ENCODE measurements around the gene CTXN1.

The CTXN1 gene

DNA sequence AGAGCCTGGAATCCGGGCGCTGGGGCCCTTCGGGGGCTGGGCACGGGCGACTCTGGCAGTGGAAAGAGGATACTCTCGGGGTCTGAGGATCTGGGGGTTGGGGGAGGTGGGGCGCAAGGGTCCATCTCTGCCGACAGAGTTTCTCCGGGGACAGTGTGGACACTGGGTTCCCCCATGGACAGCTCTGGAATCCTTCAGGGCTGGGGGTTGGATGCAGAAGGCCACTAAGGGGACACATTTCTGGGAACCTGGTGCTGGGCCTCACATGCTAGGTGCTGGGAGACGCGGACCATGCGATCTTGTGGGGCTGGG is 9.0 kb downstream of the CTXN1 start:
- H3K27ac ChIP-seq (ENCODE audit: extremely low read depth, low read depth, low read length) = no peak overlapping the region
- ChIA-PET POLR2A (interaction anchor here (1.7 to 2.2 kb wide), 3 partner anchors 8 to 48 kb away, joined by 7 to 10 read pairs (median 9); partner anchors contain the start of gene TIMM44), CTCF (interaction anchor here (0.5 to 2.5 kb wide), 7 partner anchors 9 to 252 kb away, joined by 3 to 21 read pairs (median 3); partner anchors contain the start of genes CTXN1 and MAP2K7)
- no peak overlapping the region for H3K4me3 ChIP-seq (ENCODE audit: low read depth, low read length)
- peaks cover 3% of the 10 kb centered on the region; the same call in 1 of the 2 replicates for H3K4me1 ChIP-seq (ENCODE audit: control insufficient read depth, insufficient read depth, low read length)
- peaks cover 0 to 9% of the 10 kb centered on the region in 2 experiments; a peak in 2 of 3 replicates for H3K36me3 ChIP-seq (ENCODE audit: control insufficient read depth in 2 of 2, insufficient read depth in 1 of 2, low read length in 2 of 2)
- no peak for TF ChIP-seq ZNF48 (tag by site-specific recombination; IDR thresholded peaks at IDR 0.05)
- TF ChIP-seq, protein P1, sequence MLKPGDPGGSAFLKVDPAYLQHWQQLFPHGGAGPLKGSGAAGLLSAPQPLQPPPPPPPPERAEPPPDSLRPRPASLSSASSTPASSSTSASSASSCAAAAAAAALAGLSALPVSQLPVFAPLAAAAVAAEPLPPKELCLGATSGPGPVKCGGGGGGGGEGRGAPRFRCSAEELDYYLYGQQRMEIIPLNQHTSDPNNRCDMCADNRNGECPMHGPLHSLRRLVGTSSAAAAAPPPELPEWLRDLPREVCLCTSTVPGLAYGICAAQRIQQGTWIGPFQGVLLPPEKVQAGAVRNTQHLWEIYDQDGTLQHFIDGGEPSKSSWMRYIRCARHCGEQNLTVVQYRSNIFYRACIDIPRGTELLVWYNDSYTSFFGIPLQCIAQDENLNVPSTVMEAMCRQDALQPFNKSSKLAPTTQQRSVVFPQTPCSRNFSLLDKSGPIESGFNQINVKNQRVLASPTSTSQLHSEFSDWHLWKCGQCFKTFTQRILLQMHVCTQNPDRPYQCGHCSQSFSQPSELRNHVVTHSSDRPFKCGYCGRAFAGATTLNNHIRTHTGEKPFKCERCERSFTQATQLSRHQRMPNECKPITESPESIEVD (tag by site-specific recombination; IDR thresholded peaks at IDR 0.05) = no peak
- no peak for TF ChIP-seq ZNF645 (tag by site-specific recombination; IDR thresholded peaks at IDR 0.05)
- no peak for TF ChIP-seq ZEB2 (tag by site-specific recombination; IDR thresholded peaks at IDR 0.05)
- peak; percentile 75 for TF ChIP-seq ZBTB8A (tag by site-specific recombination; IDR thresholded peaks at IDR 0.05)
- TF ChIP-seq ZNF335 (tag by site-specific recombination; conservative IDR thresholded peaks at IDR 0.05) = peak; percentile 65; the same call in 1 of the 2 replicates
- no peaks in the 10 kb centered on the region for H3K9me3 ChIP-seq (ENCODE audit: control insufficient read depth, insufficient read depth, low read depth, low read length)

- POLR2A ChIA-PET = interaction anchor here (0.9 to 1.8 kb wide), 5 partner anchors 9 to 47 kb away, joined by 3 to 12 read pairs (median 8); partner anchors contain the start of genes LRRC8E, MAP2K7 and TIMM44
- H3K4me1 ChIP-seq (ENCODE audit: control insufficient read depth, insufficient read depth, low read length) = peaks cover 3% of the 10 kb centered on the region; the same call in 1 of the 2 replicates
- peaks cover 0 to 13% of the 10 kb centered on the region in 2 experiments; a peak in 2 of 3 replicates for H3K36me3 ChIP-seq (ENCODE audit: control insufficient read depth in 2 of 2, insufficient read depth in 1 of 2, low read length in 2 of 2)
- H3K27ac ChIP-seq (ENCODE audit: extremely low read depth, low read depth, low read length) = no peak overlapping the region
- CTCF ChIA-PET = interaction anchor here (0.5 to 2.5 kb wide), 9 partner anchors 10 to 253 kb away, joined by 3 to 21 read pairs (median 3); partner anchors contain the start of genes CTXN1 and MAP2K7
- no peaks in the 10 kb centered on the region for H3K9me3 ChIP-seq (ENCODE audit: control insufficient read depth, insufficient read depth, low read depth, low read length)
- peak overlapping the region; percentile 11 for H3K4me3 ChIP-seq (ENCODE audit: low read depth, low read length)
- no peak for TF ChIP-seq ZNF148 (tag by site-specific recombination; IDR thresholded peaks at IDR 0.05; ENCODE audit: borderline replicate concordance)
- TF ChIP-seq, protein P2, sequence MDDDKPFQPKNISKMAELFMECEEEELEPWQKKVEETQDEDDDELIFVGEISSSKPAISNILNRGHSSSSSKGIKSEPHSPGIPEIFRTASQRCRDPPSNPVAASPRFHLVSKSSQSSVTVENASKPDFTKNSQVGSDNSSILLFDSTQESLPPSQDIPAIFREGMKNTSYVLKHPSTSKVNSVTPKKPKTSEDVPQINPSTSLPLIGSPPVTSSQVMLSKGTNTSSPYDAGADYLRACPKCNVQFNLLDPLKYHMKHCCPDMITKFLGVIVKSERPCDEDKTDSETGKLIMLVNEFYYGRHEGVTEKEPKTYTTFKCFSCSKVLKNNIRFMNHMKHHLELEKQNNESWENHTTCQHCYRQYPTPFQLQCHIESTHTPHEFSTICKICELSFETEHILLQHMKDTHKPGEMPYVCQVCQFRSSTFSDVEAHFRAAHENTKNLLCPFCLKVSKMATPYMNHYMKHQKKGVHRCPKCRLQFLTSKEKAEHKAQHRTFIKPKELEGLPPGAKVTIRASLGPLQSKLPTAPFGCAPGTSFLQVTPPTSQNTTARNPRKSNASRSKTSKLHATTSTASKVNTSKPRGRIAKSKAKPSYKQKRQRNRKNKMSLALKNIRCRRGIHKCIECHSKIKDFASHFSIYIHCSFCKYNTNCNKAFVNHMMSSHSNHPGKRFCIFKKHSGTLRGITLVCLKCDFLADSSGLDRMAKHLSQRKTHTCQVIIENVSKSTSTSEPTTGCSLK (tag by site-specific recombination; IDR thresholded peaks at IDR 0.05) = no peak
- TF ChIP-seq ZNF521 (tag by site-specific recombination; IDR thresholded peaks at IDR 0.05) = no peak
- no peak for TF ChIP-seq ZNF121 (tag by site-specific recombination; IDR thresholded peaks at IDR 0.05)
- TF ChIP-seq, protein P3, sequence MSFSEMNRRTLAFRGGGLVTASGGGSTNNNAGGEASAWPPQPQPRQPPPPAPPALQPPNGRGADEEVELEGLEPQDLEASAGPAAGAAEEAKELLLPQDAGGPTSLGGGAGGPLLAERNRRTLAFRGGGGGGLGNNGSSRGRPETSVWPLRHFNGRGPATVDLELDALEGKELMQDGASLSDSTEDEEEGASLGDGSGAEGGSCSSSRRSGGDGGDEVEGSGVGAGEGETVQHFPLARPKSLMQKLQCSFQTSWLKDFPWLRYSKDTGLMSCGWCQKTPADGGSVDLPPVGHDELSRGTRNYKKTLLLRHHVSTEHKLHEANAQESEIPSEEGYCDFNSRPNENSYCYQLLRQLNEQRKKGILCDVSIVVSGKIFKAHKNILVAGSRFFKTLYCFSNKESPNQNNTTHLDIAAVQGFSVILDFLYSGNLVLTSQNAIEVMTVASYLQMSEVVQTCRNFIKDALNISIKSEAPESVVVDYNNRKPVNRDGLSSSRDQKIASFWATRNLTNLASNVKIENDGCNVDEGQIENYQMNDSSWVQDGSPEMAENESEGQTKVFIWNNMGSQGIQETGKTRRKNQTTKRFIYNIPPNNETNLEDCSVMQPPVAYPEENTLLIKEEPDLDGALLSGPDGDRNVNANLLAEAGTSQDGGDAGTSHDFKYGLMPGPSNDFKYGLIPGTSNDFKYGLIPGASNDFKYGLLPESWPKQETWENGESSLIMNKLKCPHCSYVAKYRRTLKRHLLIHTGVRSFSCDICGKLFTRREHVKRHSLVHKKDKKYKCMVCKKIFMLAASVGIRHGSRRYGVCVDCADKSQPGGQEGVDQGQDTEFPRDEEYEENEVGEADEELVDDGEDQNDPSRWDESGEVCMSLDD (tag by site-specific recombination; IDR thresholded peaks at IDR 0.05) = no peak
- no peak for TF ChIP-seq ZNF416 (tag by site-specific recombination; IDR thresholded peaks at IDR 0.05)
- 0 out of 2 replicates have a peak, but pooled peaks have one; percentile 40 for TF ChIP-seq ZNF660 (tag by site-specific recombination; IDR thresholded peaks at IDR 0.05)
- TF ChIP-seq, protein P4, sequence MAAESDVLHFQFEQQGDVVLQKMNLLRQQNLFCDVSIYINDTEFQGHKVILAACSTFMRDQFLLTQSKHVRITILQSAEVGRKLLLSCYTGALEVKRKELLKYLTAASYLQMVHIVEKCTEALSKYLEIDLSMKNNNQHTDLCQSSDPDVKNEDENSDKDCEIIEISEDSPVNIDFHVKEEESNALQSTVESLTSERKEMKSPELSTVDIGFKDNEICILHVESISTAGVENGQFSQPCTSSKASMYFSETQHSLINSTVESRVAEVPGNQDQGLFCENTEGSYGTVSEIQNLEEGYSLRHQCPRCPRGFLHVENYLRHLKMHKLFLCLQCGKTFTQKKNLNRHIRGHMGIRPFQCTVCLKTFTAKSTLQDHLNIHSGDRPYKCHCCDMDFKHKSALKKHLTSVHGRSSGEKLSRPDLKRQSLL (tag by site-specific recombination; IDR thresholded peaks at IDR 0.05) = no peak
- no peak for TF ChIP-seq ZNF548 (tag by site-specific recombination; IDR thresholded peaks at IDR 0.05)
- TF ChIP-seq ATF2 (tag by site-specific recombination; IDR thresholded peaks at IDR 0.05; ENCODE audit: low read depth) = no peak
- TF ChIP-seq ZNF677 (tag by site-specific recombination; IDR thresholded peaks at IDR 0.05) = 0 out of 2 replicates have a peak, but pooled peaks have one; percentile 13
- TF ChIP-seq KLF16 (tag by site-specific recombination; IDR thresholded peaks at IDR 0.05) = no peak
- TF ChIP-seq ZNF776 (tag by site-specific recombination; IDR thresholded peaks at IDR 0.05; ENCODE audit: borderline replicate concordance) = no peak
These were observed 9.6 kb downstream of the CTXN1 start for GRCh38 chr19:7916103-7916954.
